ENCODE measurements around the gene DGKQ. TPM values are rescaled to one million over a fixed set of nuclear protein-coding genes. Genes with fewer than 3 reads are reported as not detected.

DGKQ gene
- total and polyA plus RNA-seq, 2 of the 13 experiments (the other 11 are each of a cell fraction or from before 2014, with no cell fraction given) = 4.5 to 7.2 TPM

GRCh38 chr4:917466-917865, 55.9 kb downstream of the DGKQ start:
- intact Hi-C loops (cut with micrococcal nuclease; ENCODE audit: unreplicated experiment) = no loop called here
- 0 out of 2 replicates have a peak, but pooled peaks cover 2% of the 10 kb centered on the region for H4K20me1 ChIP-seq (ENCODE audit: insufficient read depth, low read length)
- CTCF ChIA-PET (ENCODE audit: low intra/inter-chr PET ratio, low total read pairs) = no interaction called here

More at GRCh38 chr4:917466-917865, 55.9 kb downstream of the DGKQ start:
- DNase-seq (ENCODE audit: low spot score) (no peak), ATAC-seq (no peak), FAIRE-seq (no peak)
- H3K9me3 ChIP-seq (ENCODE audit: low read length) = no peaks in the 10 kb centered on the region
- H3K4me1 ChIP-seq (ENCODE audit: insufficient read depth, low read length) = no peaks in the 10 kb centered on the region
- in situ Hi-C loops (cut with HindIII; ENCODE audit: extremely low pct_ligation_motif_present, low pct_unique_long_range_greater_than_20kb) = no loop called here
- no peak overlapping the region for H2AFZ ChIP-seq (ENCODE audit: low read length)
- peaks cover 65% of the 10 kb centered on the region for H3K79me2 ChIP-seq (ENCODE audit: insufficient read depth, low read length)
- no peaks in the 10 kb centered on the region for H3K27me3 ChIP-seq (ENCODE audit: control insufficient read depth in 1 of 2, insufficient read depth in 2 of 2, low read length in 2 of 2)
- H3K4me3 ChIP-seq (replicated peaks in 1 of 3; ENCODE audit: insufficient read depth in 1 of 3, low read depth in 2 of 3, low read length in 3 of 3) = no peak overlapping the region
- TF ChIP-seq THRA (CRISPR knock-in tag; IDR thresholded peaks at IDR 0.05; ENCODE audit: borderline replicate concordance) (no peak), CHCHD3 (CRISPR knock-in tag; IDR thresholded peaks at IDR 0.05) (no peak), KLF6 (CRISPR knock-in tag; IDR thresholded peaks at IDR 0.05) (no peak), SP1 (IDR thresholded peaks at IDR 0.05) (no peak), SP1 (CRISPR knock-in tag; IDR thresholded peaks at IDR 0.05) (no peak), FOSL2 (CRISPR knock-in tag; IDR thresholded peaks at IDR 0.05) (no peak), ATF2 (CRISPR knock-in tag; IDR thresholded peaks at IDR 0.05) (no peak), KMT2A (CRISPR knock-in tag; IDR thresholded peaks at IDR 0.05) (no peak), ZNF670 (CRISPR knock-in tag; IDR thresholded peaks at IDR 0.05; ENCODE audit: borderline replicate concordance) (no peak), ZMYM4 (CRISPR knock-in tag; IDR thresholded peaks at IDR 0.05) (no peak), TFAP4 (IDR thresholded peaks at IDR 0.05; ENCODE audit: borderline replicate concordance, low read depth) (no peak), PAWR (CRISPR knock-in tag; IDR thresholded peaks at IDR 0.05; ENCODE audit: borderline replicate concordance) (no peak), JARID2 (CRISPR knock-in tag; IDR thresholded peaks at IDR 0.05; ENCODE audit: insufficient replicate concordance) (no peak), GTF2F1 (IDR thresholded peaks at IDR 0.05; ENCODE audit: low read length) (no peak)
- TF ChIP-seq, protein P1, sequence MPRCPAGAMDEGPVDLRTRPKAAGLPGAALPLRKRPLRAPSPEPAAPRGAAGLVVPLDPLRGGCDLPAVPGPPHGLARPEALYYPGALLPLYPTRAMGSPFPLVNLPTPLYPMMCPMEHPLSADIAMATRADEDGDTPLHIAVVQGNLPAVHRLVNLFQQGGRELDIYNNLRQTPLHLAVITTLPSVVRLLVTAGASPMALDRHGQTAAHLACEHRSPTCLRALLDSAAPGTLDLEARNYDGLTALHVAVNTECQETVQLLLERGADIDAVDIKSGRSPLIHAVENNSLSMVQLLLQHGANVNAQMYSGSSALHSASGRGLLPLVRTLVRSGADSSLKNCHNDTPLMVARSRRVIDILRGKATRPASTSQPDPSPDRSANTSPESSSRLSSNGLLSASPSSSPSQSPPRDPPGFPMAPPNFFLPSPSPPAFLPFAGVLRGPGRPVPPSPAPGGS (CRISPR knock-in tag; IDR thresholded peaks at IDR 0.05) = no peak
- TF ChIP-seq, protein P2, sequence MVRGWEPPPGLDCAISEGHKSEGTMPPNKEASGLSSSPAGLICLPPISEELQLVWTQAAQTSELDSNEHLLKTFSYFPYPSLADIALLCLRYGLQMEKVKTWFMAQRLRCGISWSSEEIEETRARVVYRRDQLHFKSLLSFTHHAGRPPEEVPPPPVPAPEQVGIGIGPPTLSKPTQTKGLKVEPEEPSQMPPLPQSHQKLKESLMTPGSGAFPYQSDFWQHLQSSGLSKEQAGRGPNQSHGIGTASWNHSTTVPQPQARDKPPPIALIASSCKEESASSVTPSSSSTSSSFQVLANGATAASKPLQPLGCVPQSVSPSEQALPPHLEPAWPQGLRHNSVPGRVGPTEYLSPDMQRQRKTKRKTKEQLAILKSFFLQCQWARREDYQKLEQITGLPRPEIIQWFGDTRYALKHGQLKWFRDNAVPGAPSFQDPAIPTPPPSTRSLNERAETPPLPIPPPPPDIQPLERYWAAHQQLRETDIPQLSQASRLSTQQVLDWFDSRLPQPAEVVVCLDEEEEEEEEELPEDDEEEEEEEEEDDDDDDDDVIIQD (CRISPR knock-in tag; IDR thresholded peaks at IDR 0.05; ENCODE audit: low read depth) = no peak
- TF ChIP-seq, protein P3, sequence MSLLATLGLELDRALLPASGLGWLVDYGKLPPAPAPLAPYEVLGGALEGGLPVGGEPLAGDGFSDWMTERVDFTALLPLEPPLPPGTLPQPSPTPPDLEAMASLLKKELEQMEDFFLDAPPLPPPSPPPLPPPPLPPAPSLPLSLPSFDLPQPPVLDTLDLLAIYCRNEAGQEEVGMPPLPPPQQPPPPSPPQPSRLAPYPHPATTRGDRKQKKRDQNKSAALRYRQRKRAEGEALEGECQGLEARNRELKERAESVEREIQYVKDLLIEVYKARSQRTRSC (CRISPR knock-in tag; IDR thresholded peaks at IDR 0.05; ENCODE audit: low read depth) = no peak
- H3K9ac ChIP-seq (ENCODE audit: insufficient read depth, low read depth, low read length) = no peak overlapping the region
- H3K4me2 ChIP-seq (ENCODE audit: low read depth, low read length) = no peak overlapping the region
- POLR2A ChIA-PET = no interaction called here
- no peak overlapping the region for H3K27ac ChIP-seq (ENCODE audit: extremely low read length, insufficient read depth, low read length)
- BruUV-seq (replicated peaks) = no TSS peak
- 97% methylated on average over 7 of the region's 7 CpGs for WGBS (ENCODE audit: low lambda C conversion rate)
- H3K36me3 ChIP-seq (replicated peaks in 1 of 2; ENCODE audit: control insufficient read depth in 1 of 2, insufficient read depth in 2 of 2, low read length in 2 of 2) = peaks cover 0 to 11% of the 10 kb centered on the region in 2 experiments; a peak in 3 of 5 replicates
